Retinal pigment epithelial cell (primary cell): Measurements from ENCODE around the gene MRPL18.
"Not testable (repeated sequence)": the region's sequence is repeated elsewhere in the genome, so short reads cannot be mapped to it uniquely, and the experiment has no call there.

Experiments
- DNase-seq: peaks from one replicate; pipeline ENCODE4 v3.0.0-alpha.2; 2010; ENCODE audit warnings: low read depth
- H3K4me3 ChIP-seq: 2 replicates; pipeline ENCODE4 v1.5.1; 2011; ENCODE audit warnings: mild to moderate bottlenecking, low read length, control low read depth, moderate library complexity
- CTCF ChIP-seq: conservative IDR thresholded peaks from 2 replicates; pipeline ENCODE4 v1.5.1; 2011; ENCODE audit warnings: low read depth, low read length, control low read depth, inconsistent platforms

The MRPL18 gene

GRCh38 chr6:159790956-159791598 is 810 bp downstream of the MRPL18 start:
- no peak for DNase-seq
- TF ChIP-seq CTCF: no peak
- H3K4me3 ChIP-seq: peak overlapping the region; percentile 96

- not testable (repeated sequence) for DNase-seq, H3K4me3 ChIP-seq
Measured at GRCh38 chr6:159794976-159795375, 4.7 kb downstream of the MRPL18 start.

GRCh38 chr6:159797554-159797953 is 7.3 kb downstream of the MRPL18 start:
- DNase-seq: no peak
- no peak for TF ChIP-seq CTCF
- no peak overlapping the region for H3K4me3 ChIP-seq

GRCh38 chr6:159800141-159800865 is 10.0 kb downstream of the MRPL18 start, which contains the start of gene PNLDC1:
PNLDC1 (plus strand) TSS chr6:159800276; CDS start chr6:159800308, 32 bp downstream.
- DNase-seq: no peak
- no peak within 1 kb of the TSS for H3K4me3 ChIP-seq
- TF ChIP-seq CTCF: no peak

- no peak overlapping the region for H3K4me3 ChIP-seq
- DNase-seq: no peak
- TF ChIP-seq CTCF: no peak
Measured at GRCh38 chr6:159801935-159802334, 11.7 kb downstream of the MRPL18 start.

GRCh38 chr6:159804504-159804903 is 14.2 kb downstream of the MRPL18 start:
- no peak overlapping the region for H3K4me3 ChIP-seq
- no peak for DNase-seq
- no peak for TF ChIP-seq CTCF

GRCh38 chr6:159805440-159806020 is 15.3 kb downstream of the MRPL18 start:
- DNase-seq: no peak
- no peak for TF ChIP-seq CTCF
- no peak overlapping the region for H3K4me3 ChIP-seq
